Small intestine (tissue), 7 donors: ENCODE results near the gene LHPP. TPM values are rescaled to one million over a fixed set of nuclear protein-coding genes. Genes with fewer than 3 reads are reported as not detected.

Source experiments
- DNase-seq, 2 donors: peaks; one replicate each; pipeline versions ENCODE4 v3.0.0 to v3.0.0-alpha.2; 2013
- FAIRE-seq: peaks from 2 replicates; lab custom pipeline; 2012; peaks lifted over from hg19 to GRCh38; lab: Jason Lieb, UNC
- H3K27ac ChIP-seq, 3 donors: one replicate each; pipeline ENCODE4 v1.5.1; 2013; ENCODE audit warnings: low read length in 2 of 3, mild to moderate bottlenecking in 2 of 3, control low read depth in 1 of 3, inconsistent platforms in 1 of 3, low read depth in 1 of 3, moderate library complexity in 1 of 3
- H3K27me3 ChIP-seq, 3 donors: one replicate each; pipeline ENCODE4 v1.6.1; 2013; ENCODE audit warnings: low read length in 3 of 3, inconsistent platforms in 1 of 3; ENCODE audit not compliant: control insufficient read depth in 3 of 3, insufficient read depth in 3 of 3
- H3K36me3 ChIP-seq, 3 donors: one replicate each; pipeline ENCODE4 v1.6.1; 2013; ENCODE audit warnings: low read length in 3 of 3, inconsistent platforms in 1 of 3, low read depth in 1 of 3, mild to moderate bottlenecking in 1 of 3, moderate library complexity in 1 of 3; ENCODE audit not compliant: control insufficient read depth in 3 of 3, insufficient read depth in 2 of 3
- H3K4me1 ChIP-seq, 3 donors: one replicate each; pipeline ENCODE4 v1.6.1; 2013; ENCODE audit warnings: low read length in 2 of 3, inconsistent platforms in 1 of 3, low read depth in 1 of 3, mild to moderate bottlenecking in 1 of 3, moderate library complexity in 1 of 3; ENCODE audit not compliant: control insufficient read depth in 3 of 3, insufficient read depth in 2 of 3
- H3K4me3 ChIP-seq, 3 donors: one replicate each; pipeline ENCODE4 v1.5.1; 2013; ENCODE audit warnings: low read length in 3 of 3, control low read depth in 1 of 3, inconsistent platforms in 1 of 3, low read depth in 1 of 3, mild to moderate bottlenecking in 1 of 3, moderate library complexity in 1 of 3
- H3K9me3 ChIP-seq, 2 donors: one replicate each; pipeline ENCODE4 v1.6.1; 2013; ENCODE audit warnings: low read depth in 1 of 2, low read length in 1 of 2; ENCODE audit not compliant: control insufficient read depth in 2 of 2, insufficient read depth in 1 of 2
- WGBS, 3 donors: extraction: QIAGEN DNeasy Blood & Tissue Kit; methylation state at CpG; one replicate each; pipeline ENCODE4 v1.1.7; 2013; 5-methylcytosine and 5-hydroxymethylcytosine counted together
- polyA plus RNA-seq, 4 donors: library from polyadenylated mRNA; stranded (reverse) in 3 of 4; unstranded in 1 of 4; fragments of 200-250 nt in 3 of 4; fragments of 120-200 nt in 1 of 4; gene quantifications; one replicate each; pipeline versions ENCODE4 v1.2.1 to v1.2.3, GENCODE V29; 2013
- donor health status: healthy with polysubstance abuse.
- donor health status: control.
- donor health status: control.
- donor health status: Bipolar disorder and iron deficiency.
- donor health status: healthy.

The LHPP gene
- polyA plus RNA-seq, 4 donors: 17.2 to 47.7 (median 35.0) TPM

DNA sequence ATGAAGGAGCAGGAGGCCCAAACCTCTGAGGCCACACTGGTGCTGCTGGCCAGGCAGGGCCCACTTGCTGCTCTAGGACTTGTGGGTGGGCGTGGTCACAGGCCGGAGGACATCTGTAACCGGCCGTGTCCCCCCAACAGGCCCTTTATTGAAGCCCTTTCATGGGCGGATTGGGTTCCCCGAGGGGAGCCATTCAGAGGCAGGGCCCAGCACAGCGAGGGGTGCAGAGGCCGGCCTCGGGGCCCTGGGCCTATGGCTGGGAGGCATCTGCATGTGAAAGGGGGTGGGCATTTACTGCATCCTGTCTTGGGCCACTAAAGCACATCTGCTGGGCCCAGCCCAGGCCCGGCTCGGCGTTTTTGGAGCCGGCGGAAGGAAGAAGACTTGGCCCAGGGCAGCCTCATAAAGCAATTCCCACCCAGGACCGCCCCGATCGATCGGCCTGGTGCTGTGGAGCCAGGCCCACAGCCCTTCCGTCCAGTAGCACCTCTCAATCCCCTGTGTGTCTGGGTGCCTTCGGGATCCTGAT, 8.4 kb downstream of the LHPP start:
- Histone ChIP-seq H3K4me3 (no peak overlapping the region), H3K27ac (peak overlapping the region in 1 of 3 donors; percentile 98), H3K9me3 (no peaks in the 10 kb centered on the region), H3K4me1 (peaks cover 0 to 38% (median 3%) of the 10 kb centered on the region in 3 donors), H3K36me3 (peaks cover 0 to 29% (median 0%) of the 10 kb centered on the region in 3 donors), H3K27me3 (no peaks in the 10 kb centered on the region)
- FAIRE-seq: no peak
- 86 to 90% (median 88%) methylated on average over 16 to 20 of the region's 20 CpGs for WGBS, 3 donors
- no peak for DNase-seq

- Histone ChIP-seq H3K27ac (peak overlapping the region in 1 of 3 donors; percentile 98), H3K36me3 (peaks cover 0 to 31% (median 0%) of the 10 kb centered on the region in 3 donors), H3K9me3 (no peaks in the 10 kb centered on the region), H3K4me3 (no peak overlapping the region), H3K4me1 (peaks cover 0 to 38% (median 0%) of the 10 kb centered on the region in 3 donors), H3K27me3 (no peaks in the 10 kb centered on the region)
- DNase-seq (peak; percentile 81 to 96), FAIRE-seq (no peak)
- WGBS, 3 donors: 37 to 70% (median 52%) methylated on average over 13 of the region's 13 CpGs
Measured at GRCh38 chr10:124470544-124471434, 9.2 kb downstream of the LHPP start.

- WGBS, 3 donors: 82 to 93% (median 93%) methylated on average over 6 of the region's 6 CpGs
- Histone ChIP-seq H3K4me1 (peaks cover 0 to 44% (median 3%) of the 10 kb centered on the region in 3 donors), H3K27ac (no peak overlapping the region), H3K36me3 (peaks cover 0 to 36% (median 0%) of the 10 kb centered on the region in 3 donors), H3K27me3 (no peaks in the 10 kb centered on the region), H3K9me3 (no peaks in the 10 kb centered on the region), H3K4me3 (no peak overlapping the region)
- DNase-seq: no peak
- FAIRE-seq: no peak
Measured at GRCh38 chr10:124472071-124472470, 10.4 kb downstream of the LHPP start.

DNA sequence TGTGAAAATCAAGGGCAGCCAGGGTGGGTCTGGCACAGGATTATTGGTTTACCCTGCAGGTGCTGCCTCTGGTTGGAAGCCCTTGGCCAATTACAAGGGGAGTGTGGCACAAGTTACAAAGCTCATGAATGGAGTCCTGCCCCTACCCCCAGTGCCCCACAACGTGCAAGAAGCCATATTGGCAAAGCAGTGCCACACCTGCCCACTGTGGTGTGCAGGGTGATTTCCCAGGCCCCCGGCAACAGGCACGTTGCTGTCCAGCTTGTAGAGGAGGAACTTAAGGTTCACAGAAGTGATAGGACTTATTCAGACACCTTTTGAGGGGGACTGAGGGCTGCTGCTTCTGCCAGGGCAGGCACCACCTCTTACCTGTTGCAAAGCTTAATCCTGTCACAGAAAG, 11.4 kb downstream of the LHPP start:
- no peak for DNase-seq
- H3K4me3 ChIP-seq: no peak overlapping the region
- H3K36me3 ChIP-seq: peaks cover 0 to 39% (median 0%) of the 10 kb centered on the region in 3 donors
- no peak for FAIRE-seq
- peak overlapping the region in 1 of 3 donors; percentile 8 for H3K27ac ChIP-seq
- H3K27me3 ChIP-seq: no peaks in the 10 kb centered on the region
- H3K4me1 ChIP-seq: peaks cover 0 to 42% (median 3%) of the 10 kb centered on the region in 3 donors
- no peaks in the 10 kb centered on the region for H3K9me3 ChIP-seq
- 48 to 75% (median 53%) methylated on average over 3 of the region's 3 CpGs for WGBS, 3 donors

DNA sequence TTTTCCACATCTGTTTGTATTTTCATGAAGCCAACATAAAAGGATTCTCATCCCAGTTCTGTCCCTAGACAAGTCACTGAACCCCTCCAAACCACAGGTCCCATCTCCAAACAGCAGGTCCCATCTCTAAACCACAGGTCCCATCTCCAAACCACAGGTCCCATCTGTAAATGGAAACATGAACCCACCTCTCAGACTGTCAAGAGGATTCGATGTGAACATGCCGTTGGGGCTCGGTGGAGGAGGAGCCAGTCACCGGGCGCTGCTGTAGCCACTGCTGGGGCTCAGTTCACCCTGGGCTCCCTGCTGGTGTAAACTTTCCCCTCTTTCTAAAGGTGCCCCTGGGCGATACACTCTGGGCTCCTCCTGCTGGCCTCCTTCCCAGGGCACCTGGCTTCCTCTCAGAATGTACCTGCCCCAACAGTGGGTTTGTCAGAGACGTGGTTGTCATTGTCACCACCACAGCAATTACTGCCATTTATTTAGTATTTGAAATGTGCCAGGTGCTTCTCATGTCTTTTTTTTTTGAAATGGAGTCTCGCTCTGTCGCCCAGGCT, 13.0 kb downstream of the LHPP start:
- no peak overlapping the region for H3K4me3 ChIP-seq
- DNase-seq: no peak
- H3K27ac ChIP-seq: peak overlapping the region in 1 of 3 donors; percentile 28
- FAIRE-seq: no peak
- peaks cover 0 to 45% (median 3%) of the 10 kb centered on the region in 3 donors for H3K4me1 ChIP-seq
- no peaks in the 10 kb centered on the region for H3K27me3 ChIP-seq
- peaks cover 0 to 29% (median 0%) of the 10 kb centered on the region in 3 donors for H3K36me3 ChIP-seq
- no peaks in the 10 kb centered on the region for H3K9me3 ChIP-seq
- WGBS, 3 donors: 31 to 70% (median 39%) methylated on average over 9 of the region's 9 CpGs

GRCh38 chr10:124476043-124476725, 14.6 kb downstream of the LHPP start:
- Histone ChIP-seq H3K4me3 (no peak overlapping the region), H3K27ac (peak overlapping the region; percentile 49 to 92 (median 82)), H3K9me3 (no peaks in the 10 kb centered on the region), H3K27me3 (no peaks in the 10 kb centered on the region), H3K36me3 (peaks cover 0 to 22% (median 0%) of the 10 kb centered on the region in 3 donors), H3K4me1 (peaks cover 0 to 32% (median 3%) of the 10 kb centered on the region in 3 donors)
- DNase-seq: peak; percentile 94 to 98
- no peak for FAIRE-seq
- WGBS, 3 donors: 42 to 80% (median 60%) methylated on average over 23 of the region's 23 CpGs

DNA sequence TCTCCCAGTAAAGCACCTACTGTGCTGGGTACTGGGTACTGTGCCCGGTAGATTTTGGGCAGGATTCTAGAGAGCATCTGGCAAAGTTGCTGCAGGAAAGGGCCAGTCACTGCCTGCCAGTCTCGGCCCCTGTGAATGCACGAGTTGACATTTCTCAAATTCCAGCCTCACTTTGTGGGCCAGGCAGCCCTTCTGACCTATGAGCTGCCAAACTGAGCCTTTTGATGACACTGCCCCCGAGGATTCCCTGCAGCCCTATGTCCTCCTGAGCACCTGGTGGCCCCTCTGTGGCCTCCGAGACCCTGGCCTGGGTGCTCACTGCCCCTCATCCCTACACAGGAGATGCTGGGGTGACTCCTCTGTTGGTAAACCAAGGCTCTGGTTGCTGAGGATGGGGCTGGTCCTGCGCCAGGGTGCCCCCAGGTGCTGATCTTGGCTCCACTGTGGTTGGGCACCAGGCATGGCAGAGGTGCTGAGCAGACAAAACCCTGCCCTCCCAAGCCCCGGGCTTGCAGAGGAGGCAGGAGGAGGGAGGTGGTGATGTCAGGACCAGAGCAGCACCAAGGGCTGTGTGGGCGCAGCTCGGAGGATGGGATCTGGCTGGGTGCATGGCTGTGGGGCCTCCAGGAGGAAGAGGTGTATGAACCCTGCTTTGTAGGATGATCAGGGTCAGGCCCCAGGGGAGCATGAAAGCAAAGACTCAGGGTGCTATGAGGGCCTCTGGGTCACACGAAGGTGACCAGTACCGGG, 16.2 kb downstream of the LHPP start:
- Histone ChIP-seq H3K4me3 (no peak overlapping the region), H3K27me3 (no peaks in the 10 kb centered on the region), H3K9me3 (no peaks in the 10 kb centered on the region), H3K36me3 (peaks cover 0 to 25% (median 0%) of the 10 kb centered on the region in 3 donors), H3K27ac (no peak overlapping the region), H3K4me1 (peaks cover 0 to 32% (median 3%) of the 10 kb centered on the region in 3 donors)
- WGBS, 3 donors: 82 to 90% (median 83%) methylated on average over 11 of the region's 11 CpGs
- no peak for DNase-seq
- no peak for FAIRE-seq
